ENCODE data around the gene COL25A1. TPM values are rescaled to one million over a fixed set of nuclear protein-coding genes. Genes with fewer than 3 reads are reported as not detected.

Gene COL25A1
- total and polyA plus RNA-seq, 2 donors (not counting 3 experiments of a cell fraction or from before 2014, with no cell fraction given): 0.21 to 3.5 TPM

DNA sequence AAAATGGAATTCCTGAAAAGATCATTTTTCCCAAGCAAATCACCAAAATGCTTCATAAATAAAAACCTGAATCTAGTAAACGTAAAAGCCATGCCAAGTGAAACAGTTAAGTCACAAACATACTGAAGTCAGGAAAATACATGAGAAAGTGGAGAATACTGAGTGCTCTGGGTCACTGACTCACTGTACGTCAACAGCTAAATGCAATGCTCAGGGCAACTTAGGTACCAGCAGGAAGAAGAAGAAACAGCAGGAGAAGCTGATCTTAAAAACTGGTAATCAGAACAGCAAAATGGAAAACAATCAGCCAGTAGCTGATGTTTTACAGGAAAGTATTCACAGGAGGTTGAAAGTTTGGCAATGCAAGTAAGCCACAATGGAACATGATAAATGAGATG lies 287.0 kb downstream of the COL25A1 start:
- no peak overlapping the region for H3K9ac ChIP-seq (replicated peaks; ENCODE audit: extremely low read depth, insufficient read depth, low read length)
- H3K4me1 ChIP-seq (ENCODE audit: control insufficient read depth, extremely low read depth, insufficient read depth, low read length): no peaks in the 10 kb centered on the region
- no peak for DNase-seq (ENCODE audit: low read depth, low spot score)
- H3K79me2 ChIP-seq (ENCODE audit: control insufficient read depth, insufficient read depth, low read length): no peaks in the 10 kb centered on the region
- no peak overlapping the region for H3K27ac ChIP-seq (ENCODE audit: insufficient read depth, low read depth, low read length)
- POLR2A ChIA-PET: no interaction called here
- no peaks in the 10 kb centered on the region for H3K9me3 ChIP-seq (replicated peaks; ENCODE audit: control insufficient read depth, insufficient read depth, low read length)
- intact Hi-C loops (cut with micrococcal nuclease): no loop called here
- H3K36me3 ChIP-seq (ENCODE audit: control insufficient read depth in 2 of 2, extremely low read depth in 1 of 2, insufficient read depth in 2 of 2, low read length in 2 of 2): no peaks in the 10 kb centered on the region
- BruUV-seq (replicated peaks): no TSS peak
- H3K9me1 ChIP-seq (replicated peaks; ENCODE audit: control insufficient read depth, extremely low read depth, insufficient read depth, low read length): no peaks in the 10 kb centered on the region
- TF ChIP-seq JUN (IDR thresholded peaks at IDR 0.05; ENCODE audit: borderline replicate concordance, insufficient read depth, insufficient read length, low read depth): no peak
- H3K4me2 ChIP-seq (ENCODE audit: insufficient read depth, low read length): no peak overlapping the region
- no peak for FAIRE-seq
- H4K20me1 ChIP-seq (replicated peaks; ENCODE audit: control insufficient read depth, extremely low read depth, insufficient read depth, low read length): no peaks in the 10 kb centered on the region
- peaks cover 0 to 2% of the 10 kb centered on the region in 2 experiments for H3K27me3 ChIP-seq (ENCODE audit: control insufficient read depth in 2 of 2, insufficient read depth in 2 of 2, low read length in 2 of 2)
- CTCF ChIA-PET: no interaction called here
- H3K4me3 ChIP-seq (replicated peaks in 1 of 3; ENCODE audit: insufficient read depth in 1 of 3, low read depth in 1 of 3, low read length in 3 of 3): no peak overlapping the region
- dilution Hi-C loops (cut with MboI; ENCODE audit: extremely low pct_ligation_motif_present, low sequenced_read_pairs): no loop called here
- no peak overlapping the region for H2AFZ ChIP-seq (ENCODE audit: low read depth, low read length)

DNA sequence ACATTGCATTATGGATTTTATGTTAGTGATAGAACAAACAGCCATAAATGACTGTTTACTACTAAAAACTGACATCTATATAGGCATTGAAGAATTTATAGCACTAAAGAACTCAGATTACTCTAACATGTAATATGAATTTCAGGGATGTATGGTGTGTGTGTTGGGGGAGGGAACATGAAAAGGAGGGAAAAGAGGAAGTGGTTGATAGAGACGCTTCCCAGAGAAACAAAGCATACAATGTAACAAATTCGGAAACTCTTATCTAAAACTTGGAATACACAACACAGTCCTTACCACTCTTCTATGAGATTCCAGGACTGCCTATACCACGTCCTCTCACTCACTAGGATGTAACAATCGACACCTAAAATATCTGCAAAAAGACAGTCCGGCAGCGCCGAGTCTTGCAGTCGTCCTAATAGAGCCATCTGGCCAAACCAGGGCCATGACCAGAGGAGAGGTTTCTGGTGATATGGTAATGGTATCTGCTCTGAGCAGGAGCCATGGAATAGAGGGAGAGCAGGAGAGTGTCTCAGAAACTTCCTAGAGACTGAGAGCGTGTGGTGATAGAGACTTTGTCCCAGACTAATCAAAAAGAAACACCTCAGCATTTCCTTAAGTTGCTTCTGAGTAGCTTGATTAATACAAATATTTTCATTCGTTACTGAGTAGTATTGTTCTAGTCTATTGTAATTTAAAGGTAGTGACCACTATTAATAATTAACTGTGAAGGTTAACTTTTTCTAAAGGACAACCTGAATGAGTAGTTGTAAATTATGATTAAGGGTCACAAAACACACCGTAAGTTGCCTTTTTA lies 287.7 kb downstream of the COL25A1 start:
- TF ChIP-seq POLR2AphosphoS5 (IDR thresholded peaks at IDR 0.05; ENCODE audit: insufficient read depth, low read depth, low read length) (no peak), MYC (IDR thresholded peaks at IDR 0.05; ENCODE audit: low read depth, low read length) (no peak)
- TF ChIP-seq, protein P1, sequence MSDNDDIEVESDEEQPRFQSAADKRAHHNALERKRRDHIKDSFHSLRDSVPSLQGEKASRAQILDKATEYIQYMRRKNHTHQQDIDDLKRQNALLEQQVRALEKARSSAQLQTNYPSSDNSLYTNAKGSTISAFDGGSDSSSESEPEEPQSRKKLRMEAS (IDR thresholded peaks at IDR 0.05; ENCODE audit: insufficient read depth, insufficient read length): no peak
- intact Hi-C loops (cut with micrococcal nuclease): no loop called here
- ChIA-PET CTCF (no interaction called here), POLR2A (no interaction called here)
- Histone ChIP-seq H4K20me1 (replicated peaks; ENCODE audit: control insufficient read depth, extremely low read depth, insufficient read depth, low read length) (no peaks in the 10 kb centered on the region), H3K4me3 (replicated peaks in 1 of 3; ENCODE audit: insufficient read depth in 1 of 3, low read depth in 1 of 3, low read length in 3 of 3) (no peak overlapping the region), H3K9me1 (replicated peaks; ENCODE audit: control insufficient read depth, extremely low read depth, insufficient read depth, low read length) (no peaks in the 10 kb centered on the region), H3K4me2 (ENCODE audit: insufficient read depth, low read length) (no peak overlapping the region), H3K4me1 (ENCODE audit: control insufficient read depth, extremely low read depth, insufficient read depth, low read length) (no peaks in the 10 kb centered on the region), H3K36me3 (ENCODE audit: control insufficient read depth in 2 of 2, extremely low read depth in 1 of 2, insufficient read depth in 2 of 2, low read length in 2 of 2) (no peaks in the 10 kb centered on the region), H2AFZ (ENCODE audit: low read depth, low read length) (no peak overlapping the region), H3K9ac (replicated peaks; ENCODE audit: extremely low read depth, insufficient read depth, low read length) (no peak overlapping the region), H3K9me3 (replicated peaks; ENCODE audit: control insufficient read depth, insufficient read depth, low read length) (no peaks in the 10 kb centered on the region), H3K79me2 (ENCODE audit: control insufficient read depth, insufficient read depth, low read length) (no peaks in the 10 kb centered on the region), H3K27me3 (ENCODE audit: control insufficient read depth in 2 of 2, insufficient read depth in 2 of 2, low read length in 2 of 2) (peaks cover 0 to 2% of the 10 kb centered on the region in 2 experiments), H3K27ac (ENCODE audit: insufficient read depth, low read depth, low read length) (no peak overlapping the region)
- no peak for DNase-seq (ENCODE audit: low read depth, low spot score)
- no TSS peak for BruUV-seq (replicated peaks)
- no peak for FAIRE-seq
- dilution Hi-C loops (cut with MboI; ENCODE audit: extremely low pct_ligation_motif_present, low sequenced_read_pairs): no loop called here
